H9 (cell line): Measurements from ENCODE around the gene ARHGAP12. TPM values are rescaled to one million over a fixed set of nuclear protein-coding genes. Genes with fewer than 3 reads are reported as not detected.

Experiments
- DNase-seq: peaks from one replicate; pipeline ENCODE4 v3.0.0-alpha.2; 2017
- H2AFZ ChIP-seq: one replicate; pipeline ENCODE4 v1.6.1; 2013; ENCODE audit warnings: mild to moderate bottlenecking, low read length, control low read depth, moderate library complexity
- H2AK5ac ChIP-seq: 2 replicates; pipeline ENCODE4 v1.6.1; 2013; ENCODE audit warnings: low read length, control low read depth, mixed read lengths; ENCODE audit not compliant: insufficient read length
- H2BK120ac ChIP-seq: one replicate; pipeline ENCODE4 v1.6.1; 2013; ENCODE audit warnings: low read depth, mild to moderate bottlenecking, low read length, control low read depth, inconsistent platforms; ENCODE audit not compliant: poor library complexity, severe bottlenecking
- H2BK12ac ChIP-seq: 2 replicates; pipeline ENCODE4 v1.6.1; 2013; ENCODE audit warnings: low read length, control low read depth, mixed read lengths, low read depth; ENCODE audit not compliant: insufficient read length
- H2BK15ac ChIP-seq: 2 replicates; pipeline ENCODE4 v1.6.1; 2013; ENCODE audit warnings: low read depth, low read length, control low read depth
- H2BK20ac ChIP-seq: one replicate; pipeline ENCODE4 v1.6.1; 2013; ENCODE audit warnings: low read depth, mild to moderate bottlenecking, low read length, control low read depth, inconsistent platforms; ENCODE audit not compliant: poor library complexity, severe bottlenecking
- H2BK5ac ChIP-seq: 2 replicates; pipeline ENCODE4 v1.6.1; 2013; ENCODE audit warnings: low read length, control low read depth, mixed read lengths; ENCODE audit not compliant: insufficient read length
- H3K14ac ChIP-seq: 2 replicates; pipeline ENCODE4 v1.6.1; 2013; ENCODE audit warnings: low read length, control low read depth; ENCODE audit not compliant: insufficient read depth
- H3K18ac ChIP-seq: 2 replicates; pipeline ENCODE4 v1.6.1; 2013; ENCODE audit warnings: low read depth, mild to moderate bottlenecking, mixed read lengths, low read length, control low read depth; ENCODE audit not compliant: insufficient read length
- H3K23ac ChIP-seq: 2 replicates; pipeline ENCODE4 v1.6.1; 2013; ENCODE audit warnings: low read length, control low read depth, mixed read lengths, low read depth; ENCODE audit not compliant: insufficient read length
- H3K23me2 ChIP-seq: 2 replicates; pipeline ENCODE4 v1.6.1; 2013; ENCODE audit warnings: low read depth, mild to moderate bottlenecking, mixed read lengths, low read length, control low read depth; ENCODE audit not compliant: insufficient read length, poor library complexity, severe bottlenecking
- H3K27ac ChIP-seq: 2 replicates; pipeline ENCODE4 v1.5.1; 2013; ENCODE audit warnings: low read length, control low read depth, mixed read lengths, low read depth; ENCODE audit not compliant: insufficient read length
- H3K27me3 ChIP-seq: 2 replicates; pipeline ENCODE4 v1.6.1; 2013; ENCODE audit warnings: low read length, control low read depth, inconsistent platforms; ENCODE audit not compliant: insufficient read depth
- H3K4ac ChIP-seq: 2 replicates; pipeline ENCODE4 v1.6.1; 2013; ENCODE audit warnings: low read depth, mild to moderate bottlenecking, control low read depth, inconsistent platforms, low read length, moderate library complexity
- H3K4me1 ChIP-seq: 2 replicates; pipeline ENCODE4 v1.6.1; 2013; ENCODE audit warnings: low read length, control low read depth, inconsistent platforms; ENCODE audit not compliant: insufficient read depth
- H3K4me2 ChIP-seq: 2 replicates; pipeline ENCODE4 v1.6.1; 2013; ENCODE audit warnings: low read length, control low read depth, mixed read lengths; ENCODE audit not compliant: insufficient read length, insufficient read depth
- H3K56ac ChIP-seq: 2 replicates; pipeline ENCODE4 v1.6.1; 2013; ENCODE audit warnings: low read depth, mild to moderate bottlenecking, mixed read lengths, low read length, control low read depth; ENCODE audit not compliant: insufficient read length
- H3K79me1 ChIP-seq: 2 replicates; pipeline ENCODE4 v1.6.1; 2013; ENCODE audit warnings: low read depth, mild to moderate bottlenecking, moderate library complexity, low read length, control low read depth, inconsistent platforms; ENCODE audit not compliant: insufficient read depth, poor library complexity, severe bottlenecking
- H3K79me2 ChIP-seq: 2 replicates; pipeline ENCODE4 v1.6.1; 2013; ENCODE audit warnings: low read length, control low read depth, inconsistent platforms; ENCODE audit not compliant: insufficient read depth
- H3K9ac ChIP-seq: 2 replicates; pipeline ENCODE4 v1.6.1; 2013; ENCODE audit warnings: low read length, control low read depth, mixed read lengths; ENCODE audit not compliant: insufficient read length; ENCODE audit errors: extremely low read depth
- H3K9me3 ChIP-seq: one replicate; pipeline ENCODE4 v1.6.1; 2013; ENCODE audit warnings: low read depth, low read length, inconsistent platforms; ENCODE audit not compliant: control insufficient read depth
- H3T11ph ChIP-seq: one replicate; pipeline ENCODE4 v1.6.1; 2013; ENCODE audit warnings: mild to moderate bottlenecking, low read length, control low read depth, inconsistent platforms
- H4K20me1 ChIP-seq: one replicate; pipeline ENCODE4 v1.6.1; 2013; ENCODE audit not compliant: control insufficient read depth, insufficient read length, insufficient read depth
- H4K5ac ChIP-seq: 2 replicates; pipeline ENCODE4 v1.6.1; 2013; ENCODE audit warnings: low read depth, mild to moderate bottlenecking, mixed read lengths, low read length, control low read depth; ENCODE audit not compliant: insufficient read length
- H4K8ac ChIP-seq: replicated peaks from 2 replicates; pipeline ENCODE4 v1.6.1; 2013; ENCODE audit warnings: low read length, control low read depth, mixed read lengths, low read depth; ENCODE audit not compliant: insufficient read length
- H4K91ac ChIP-seq: 2 replicates; pipeline ENCODE4 v1.6.1; 2013; ENCODE audit warnings: low read depth, mild to moderate bottlenecking, moderate library complexity, mixed read lengths, low read length, control low read depth; ENCODE audit not compliant: insufficient read length
- H3K27ac Mint-ChIP-seq, 3 experiments: 2 replicates in 2 of 3; 3 replicates in 1 of 3; pipeline ENCODE4 v1.8.0; 2020 to 2021; ENCODE audit warnings: mixed read lengths in 3 of 3, mild to moderate bottlenecking in 1 of 3, moderate library complexity in 1 of 3
- H3K27me3 Mint-ChIP-seq: 2 replicates; pipeline ENCODE4 v1.8.0; 2021; ENCODE audit warnings: low read depth, mild to moderate bottlenecking, moderate library complexity, mixed read lengths
- H3K36me3 Mint-ChIP-seq, 3 experiments: 2 replicates in 2 of 3; 3 replicates in 1 of 3; pipeline ENCODE4 v1.8.0; 2020 to 2021; ENCODE audit warnings: low read depth in 3 of 3, mixed read lengths in 3 of 3; ENCODE audit not compliant: insufficient read depth in 1 of 3
- H3K4me1 Mint-ChIP-seq, 2 experiments: 2 replicates each; pipeline ENCODE4 v1.8.0; 2020; ENCODE audit warnings: mixed read lengths in 2 of 2
- H3K4me3 Mint-ChIP-seq, 2 experiments: 2 replicates in 1 of 2; 3 replicates in 1 of 2; pipeline ENCODE4 v1.8.0; 2020 to 2021; ENCODE audit warnings: mild to moderate bottlenecking in 2 of 2, mixed read lengths in 2 of 2, moderate library complexity in 1 of 2
- H3K9me3 Mint-ChIP-seq, 2 experiments: 2 replicates in 1 of 2; 3 replicates in 1 of 2; pipeline ENCODE4 v1.8.0; 2020; ENCODE audit warnings: mild to moderate bottlenecking in 2 of 2, mixed read lengths in 2 of 2, moderate library complexity in 1 of 2
- CTCF ChIP-seq: fragments of 200-600 bp; sonication (generic); conservative IDR thresholded peaks from 3 replicates; pipeline ENCODE4 v1.8.0; 2021; ENCODE audit warnings: antibody characterized with exemption, mild to moderate bottlenecking
- WGBS: extraction: QIAGEN DNeasy Blood & Tissue Kit; methylation state at CpG from one replicate; pipeline ENCODE4 v1.1.7; 2013; ENCODE audit warnings: missing lambda C conversion rate, low lambda C conversion rate, mixed read lengths; ENCODE audit not compliant: insufficient read length; ENCODE audit errors: extremely low coverage; 5-methylcytosine and 5-hydroxymethylcytosine counted together
- total RNA-seq: library from RNA; stranded (reverse); gene quantifications from 2 replicates; pipeline ENCODE4 v1.2.1, GENCODE V29; 2021

Gene ARHGAP12
- total RNA-seq, 1 experiment from 2014 or later = 34.3 TPM

DNA sequence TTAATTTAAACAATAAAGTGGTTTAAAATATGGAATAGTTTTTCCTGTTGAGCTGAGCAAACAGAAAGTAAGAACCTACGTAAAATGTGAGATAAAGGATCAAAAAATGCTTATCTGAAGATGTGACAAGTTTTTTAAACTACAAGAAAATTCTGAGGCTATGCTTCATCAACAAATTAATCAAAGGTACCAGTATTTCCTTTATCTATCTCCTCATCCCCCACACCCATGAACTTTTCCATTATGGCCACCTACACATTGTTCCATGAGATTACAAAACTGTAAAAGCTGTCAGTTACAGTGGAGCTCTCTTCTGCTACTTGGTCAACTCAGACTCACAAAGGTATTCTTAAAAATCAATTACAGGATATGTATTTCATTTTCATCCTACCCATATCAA lies 77.4 kb downstream of the ARHGAP12 start:
- Histone ChIP-seq H4K8ac (no peak overlapping the region), H4K91ac (no peak overlapping the region), H2BK15ac (no peak overlapping the region), H3K14ac (no peak overlapping the region), H3K56ac (no peak overlapping the region), H4K5ac (no peak overlapping the region), H3T11ph (no peak overlapping the region), H2BK120ac (no peak overlapping the region), H3K4me1 (no peaks in the 10 kb centered on the region; the same call in 1 of the 2 replicates), H3K9me3 (no peaks in the 10 kb centered on the region), H3K18ac (no peak overlapping the region), H3K79me1 (no peaks in the 10 kb centered on the region), H2AFZ (no peak overlapping the region), H4K20me1 (no peaks in the 10 kb centered on the region), H2BK12ac (no peak overlapping the region), H3K4ac (no peak overlapping the region), H2BK5ac (no peak overlapping the region), H3K23me2 (no peaks in the 10 kb centered on the region), H3K27ac (no peak overlapping the region), H3K23ac (no peak overlapping the region), H2BK20ac (no peak overlapping the region), H3K79me2 (no peaks in the 10 kb centered on the region; the same call in 1 of the 2 replicates), H2AK5ac (no peak overlapping the region), H3K9ac (no peak overlapping the region), H3K4me2 (no peak overlapping the region), H3K27me3 (no peaks in the 10 kb centered on the region)
- Mint-ChIP-seq H3K4me1 (peaks cover 2 to 8% of the 10 kb centered on the region in 2 experiments; a peak in 2 of 4 replicates), H3K9me3 (no peaks in the 10 kb centered on the region), H3K27me3 (no peaks in the 10 kb centered on the region), H3K27ac (no peak overlapping the region), H3K4me3 (no peak overlapping the region), H3K36me3 (peaks cover 0 to 3% (median 2%) of the 10 kb centered on the region in 3 experiments; a peak in 2 of 7 replicates)
- DNase-seq = no peak
- no peak for TF ChIP-seq CTCF
- no CpG with 5 or more reads among the region's 1 CpG for WGBS
